Measurements from ENCODE around the gene SLC24A3. TPM values are rescaled to one million over a fixed set of nuclear protein-coding genes. Genes with fewer than 3 reads are reported as not detected.

SLC24A3 gene
- total RNA-seq, 3 donors from 2014 or later = 4.9 to 12.3 (median 5.9) TPM

DNA sequence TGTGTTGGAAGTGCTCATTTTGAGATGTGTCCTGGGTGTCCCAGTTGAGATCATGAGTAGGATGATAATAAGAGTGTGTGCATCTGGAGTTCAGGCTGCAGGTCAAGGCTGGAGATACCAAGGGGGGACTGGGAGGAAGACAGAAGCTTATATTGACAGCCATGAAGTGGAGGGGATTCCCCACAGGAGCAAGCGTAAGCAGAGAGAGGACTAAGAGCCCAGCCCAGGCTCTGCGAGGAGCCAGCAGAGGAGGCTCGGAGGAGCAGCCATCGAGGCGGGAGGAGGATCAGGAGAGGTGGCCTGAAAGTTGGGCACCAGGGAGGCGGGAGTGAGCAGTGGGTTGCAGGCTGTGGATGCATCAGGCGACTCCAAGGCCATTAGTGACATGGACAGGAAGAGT, 116.2 kb downstream of the SLC24A3 start:
- no peaks in the 10 kb centered on the region for H3K9me3 ChIP-seq
- DNase-seq (ENCODE audit: low spot score in 2 of 2) = no peak
- no peaks in the 10 kb centered on the region for H3K4me1 ChIP-seq
- no peaks in the 10 kb centered on the region for H3K27me3 ChIP-seq
- no peak overlapping the region for H3K27ac ChIP-seq
- H3K36me3 ChIP-seq = no peaks in the 10 kb centered on the region
- no peak overlapping the region for H3K4me3 ChIP-seq
- intact Hi-C loops (cut with DNase I; ENCODE audit: low total_unique reads) = no loop called here
- TF ChIP-seq, protein P1, sequence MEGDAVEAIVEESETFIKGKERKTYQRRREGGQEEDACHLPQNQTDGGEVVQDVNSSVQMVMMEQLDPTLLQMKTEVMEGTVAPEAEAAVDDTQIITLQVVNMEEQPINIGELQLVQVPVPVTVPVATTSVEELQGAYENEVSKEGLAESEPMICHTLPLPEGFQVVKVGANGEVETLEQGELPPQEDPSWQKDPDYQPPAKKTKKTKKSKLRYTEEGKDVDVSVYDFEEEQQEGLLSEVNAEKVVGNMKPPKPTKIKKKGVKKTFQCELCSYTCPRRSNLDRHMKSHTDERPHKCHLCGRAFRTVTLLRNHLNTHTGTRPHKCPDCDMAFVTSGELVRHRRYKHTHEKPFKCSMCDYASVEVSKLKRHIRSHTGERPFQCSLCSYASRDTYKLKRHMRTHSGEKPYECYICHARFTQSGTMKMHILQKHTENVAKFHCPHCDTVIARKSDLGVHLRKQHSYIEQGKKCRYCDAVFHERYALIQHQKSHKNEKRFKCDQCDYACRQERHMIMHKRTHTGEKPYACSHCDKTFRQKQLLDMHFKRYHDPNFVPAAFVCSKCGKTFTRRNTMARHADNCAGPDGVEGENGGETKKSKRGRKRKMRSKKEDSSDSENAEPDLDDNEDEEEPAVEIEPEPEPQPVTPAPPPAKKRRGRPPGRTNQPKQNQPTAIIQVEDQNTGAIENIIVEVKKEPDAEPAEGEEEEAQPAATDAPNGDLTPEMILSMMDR (IDR thresholded peaks at IDR 0.05) = no peak
- TF ChIP-seq POLR2AphosphoS5 (IDR thresholded peaks at IDR 0.05) = no peak

DNA sequence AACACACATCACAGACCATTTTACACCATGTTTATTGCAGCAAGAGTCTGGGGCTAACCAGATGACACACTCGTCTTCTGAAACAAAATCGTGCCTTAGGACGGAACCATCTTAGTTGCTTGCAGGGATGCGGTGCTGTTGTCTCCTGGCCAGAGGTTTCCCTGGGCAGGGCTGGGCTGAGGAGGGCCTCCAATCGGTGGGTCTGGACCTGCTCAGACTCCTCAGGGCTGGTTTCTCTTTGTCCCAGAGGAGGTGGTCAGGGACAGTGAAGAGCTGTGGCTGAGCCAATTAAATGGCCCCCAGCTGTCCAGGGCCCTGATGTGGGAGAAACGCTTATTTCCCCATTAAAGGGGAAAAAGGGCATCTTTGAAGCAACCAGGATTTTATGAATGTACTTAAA, 117.6 kb downstream of the SLC24A3 start:
- intact Hi-C loops (cut with DNase I; ENCODE audit: low total_unique reads) = no loop called here
- Histone ChIP-seq H3K9me3 (no peaks in the 10 kb centered on the region), H3K27me3 (no peaks in the 10 kb centered on the region), H3K27ac (no peak overlapping the region), H3K4me3 (no peak overlapping the region), H3K36me3 (no peaks in the 10 kb centered on the region), H3K4me1 (no peaks in the 10 kb centered on the region)
- TF ChIP-seq POLR2AphosphoS5 (IDR thresholded peaks at IDR 0.05) (no peak), POLR2A (IDR thresholded peaks at IDR 0.05) (no peak)
- TF ChIP-seq, protein P1 (IDR thresholded peaks at IDR 0.05) = no peak
- DNase-seq (ENCODE audit: low spot score in 2 of 2) = no peak

GRCh38 chr20:19330731-19331130, 118.3 kb downstream of the SLC24A3 start:
- Histone ChIP-seq H3K4me3 (no peak overlapping the region), H3K27me3 (no peaks in the 10 kb centered on the region), H3K4me1 (no peaks in the 10 kb centered on the region), H3K9me3 (no peaks in the 10 kb centered on the region), H3K27ac (no peak overlapping the region), H3K36me3 (no peaks in the 10 kb centered on the region)
- no peak for TF ChIP-seq POLR2A (IDR thresholded peaks at IDR 0.05)
- intact Hi-C loops (cut with DNase I; ENCODE audit: low total_unique reads) = no loop called here
- DNase-seq (ENCODE audit: low spot score in 2 of 2) = no peak

DNA sequence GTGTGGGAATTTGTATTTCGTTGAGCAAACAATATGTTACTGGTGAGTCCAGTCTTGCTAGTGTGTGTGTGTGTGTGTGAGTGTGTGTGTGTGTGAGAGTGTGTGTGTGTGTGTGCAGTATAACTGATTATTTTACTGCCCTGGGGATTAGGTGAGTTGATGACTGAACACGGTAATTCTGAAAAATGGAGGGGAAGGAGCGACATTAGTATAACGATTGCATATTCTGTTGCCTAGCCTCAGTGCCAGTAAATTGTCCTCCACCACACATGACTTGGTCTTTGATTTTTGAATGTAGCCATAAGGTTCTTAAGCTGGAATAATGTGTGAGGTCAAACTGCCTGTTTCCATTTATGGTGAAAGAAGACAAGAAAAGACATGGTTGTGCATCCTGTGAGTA, 121.1 kb downstream of the SLC24A3 start:
- DNase-seq (ENCODE audit: low spot score in 2 of 2) = no peak
- Histone ChIP-seq H3K9me3 (no peaks in the 10 kb centered on the region), H3K36me3 (no peaks in the 10 kb centered on the region), H3K27ac (no peak overlapping the region), H3K27me3 (no peaks in the 10 kb centered on the region), H3K4me3 (no peak overlapping the region), H3K4me1 (no peaks in the 10 kb centered on the region)
- intact Hi-C loops (cut with DNase I; ENCODE audit: low total_unique reads) = no loop called here
- TF ChIP-seq POLR2AphosphoS5 (IDR thresholded peaks at IDR 0.05) (no peak), POLR2A (IDR thresholded peaks at IDR 0.05) (no peak)
- TF ChIP-seq, protein P1 (IDR thresholded peaks at IDR 0.05) = no peak

- intact Hi-C loops (cut with DNase I; ENCODE audit: low total_unique reads) = no loop called here
- no peak for DNase-seq (ENCODE audit: low spot score in 2 of 2)
- Histone ChIP-seq H3K27ac (no peak overlapping the region), H3K9me3 (no peaks in the 10 kb centered on the region), H3K36me3 (no peaks in the 10 kb centered on the region), H3K27me3 (no peaks in the 10 kb centered on the region), H3K4me1 (no peaks in the 10 kb centered on the region), H3K4me3 (no peak overlapping the region)
- TF ChIP-seq POLR2AphosphoS5 (IDR thresholded peaks at IDR 0.05) (no peak), POLR2A (IDR thresholded peaks at IDR 0.05) (no peak)
- TF ChIP-seq, protein P1 (IDR thresholded peaks at IDR 0.05) = no peak
Measured at GRCh38 chr20:19335341-19335740, 122.9 kb downstream of the SLC24A3 start.

GRCh38 chr20:19335916-19336315, 123.5 kb downstream of the SLC24A3 start:
- Histone ChIP-seq H3K27me3 (no peaks in the 10 kb centered on the region), H3K9me3 (no peaks in the 10 kb centered on the region), H3K36me3 (no peaks in the 10 kb centered on the region), H3K27ac (no peak overlapping the region), H3K4me1 (no peaks in the 10 kb centered on the region), H3K4me3 (no peak overlapping the region)
- no peak for DNase-seq (ENCODE audit: low spot score in 2 of 2)
- intact Hi-C loops (cut with DNase I; ENCODE audit: low total_unique reads) = no loop called here
- TF ChIP-seq POLR2AphosphoS5 (IDR thresholded peaks at IDR 0.05) = no peak
- TF ChIP-seq POLR2A (IDR thresholded peaks at IDR 0.05) = no peak
- TF ChIP-seq, protein P1 (IDR thresholded peaks at IDR 0.05) = no peak

All from breast epithelium (tissue), 4 donors.